ENCODE measurements around the gene HMGA1. TPM values are rescaled to one million over a fixed set of nuclear protein-coding genes. Genes with fewer than 3 reads are reported as not detected.
A peak's percentile ranks its signal among the peaks of the same experiment; 100 is the strongest.

Gene HMGA1
- total and polyA plus RNA-seq, 7 donors, result 6.9 to 311 (median 12.1) TPM

GRCh38 chr6:34241351-34242215 lies 4.9 kb downstream of the HMGA1 start:
- peak; percentile 43 for DNase-seq
- H3K27ac ChIP-seq, result no peak overlapping the region
- no peak overlapping the region for H3K4me3 ChIP-seq
- peaks cover 0 to 31% (median 21%) of the 10 kb centered on the region in 4 donors for H3K4me1 ChIP-seq
- peaks cover 0 to 4% (median 0%) of the 10 kb centered on the region in 4 donors for H3K36me3 ChIP-seq
- no peak for TF ChIP-seq POLR2AphosphoS5 (IDR thresholded peaks at IDR 0.05)
- TF ChIP-seq EP300 (IDR thresholded peaks at IDR 0.05), result no peak
- no peak for TF ChIP-seq POLR2A (IDR thresholded peaks at IDR 0.05)
- TF ChIP-seq, protein P1, sequence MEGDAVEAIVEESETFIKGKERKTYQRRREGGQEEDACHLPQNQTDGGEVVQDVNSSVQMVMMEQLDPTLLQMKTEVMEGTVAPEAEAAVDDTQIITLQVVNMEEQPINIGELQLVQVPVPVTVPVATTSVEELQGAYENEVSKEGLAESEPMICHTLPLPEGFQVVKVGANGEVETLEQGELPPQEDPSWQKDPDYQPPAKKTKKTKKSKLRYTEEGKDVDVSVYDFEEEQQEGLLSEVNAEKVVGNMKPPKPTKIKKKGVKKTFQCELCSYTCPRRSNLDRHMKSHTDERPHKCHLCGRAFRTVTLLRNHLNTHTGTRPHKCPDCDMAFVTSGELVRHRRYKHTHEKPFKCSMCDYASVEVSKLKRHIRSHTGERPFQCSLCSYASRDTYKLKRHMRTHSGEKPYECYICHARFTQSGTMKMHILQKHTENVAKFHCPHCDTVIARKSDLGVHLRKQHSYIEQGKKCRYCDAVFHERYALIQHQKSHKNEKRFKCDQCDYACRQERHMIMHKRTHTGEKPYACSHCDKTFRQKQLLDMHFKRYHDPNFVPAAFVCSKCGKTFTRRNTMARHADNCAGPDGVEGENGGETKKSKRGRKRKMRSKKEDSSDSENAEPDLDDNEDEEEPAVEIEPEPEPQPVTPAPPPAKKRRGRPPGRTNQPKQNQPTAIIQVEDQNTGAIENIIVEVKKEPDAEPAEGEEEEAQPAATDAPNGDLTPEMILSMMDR (IDR thresholded peaks at IDR 0.05), result no peak
- intact Hi-C loops (cut with DNase I), result no loop called here
- no peaks in the 10 kb centered on the region for H3K9me3 ChIP-seq
- no peaks in the 10 kb centered on the region for H3K27me3 ChIP-seq
- WGBS, 2 donors, result 91 to 92% methylated on average over 13 of the region's 13 CpGs

- H3K36me3 ChIP-seq, result peaks cover 0 to 4% (median 0%) of the 10 kb centered on the region in 4 donors
- H3K4me3 ChIP-seq, result no peak overlapping the region
- no peaks in the 10 kb centered on the region for H3K27me3 ChIP-seq
- intact Hi-C loops (cut with DNase I), result no loop called here
- no peak overlapping the region for H3K27ac ChIP-seq
- H3K4me1 ChIP-seq, result peaks cover 0 to 31% (median 21%) of the 10 kb centered on the region in 4 donors
- WGBS, 2 donors, result 84 to 89% methylated on average over 7 of the region's 7 CpGs
- TF ChIP-seq POLR2AphosphoS5 (IDR thresholded peaks at IDR 0.05), result no peak
- TF ChIP-seq, protein P1 (IDR thresholded peaks at IDR 0.05), result no peak
- TF ChIP-seq POLR2A (IDR thresholded peaks at IDR 0.05), result no peak
- TF ChIP-seq EP300 (IDR thresholded peaks at IDR 0.05), result no peak
- H3K9me3 ChIP-seq, result no peaks in the 10 kb centered on the region
- DNase-seq, result peak; percentile 47
Observed at GRCh38 chr6:34242252-34243130, 5.8 kb downstream of the HMGA1 start.

GRCh38 chr6:34243131-34243771 lies 6.6 kb downstream of the HMGA1 start:
- no peak overlapping the region for H3K4me3 ChIP-seq
- no peaks in the 10 kb centered on the region for H3K9me3 ChIP-seq
- peaks cover 0 to 30% (median 23%) of the 10 kb centered on the region in 4 donors for H3K4me1 ChIP-seq
- TF ChIP-seq POLR2AphosphoS5 (IDR thresholded peaks at IDR 0.05), result no peak
- TF ChIP-seq, protein P1 (IDR thresholded peaks at IDR 0.05), result no peak
- no peak for TF ChIP-seq POLR2A (IDR thresholded peaks at IDR 0.05)
- TF ChIP-seq EP300 (IDR thresholded peaks at IDR 0.05), result no peak
- WGBS, 2 donors, result 71 to 72% methylated on average over 5 of the region's 5 CpGs
- H3K36me3 ChIP-seq, result peaks cover 0 to 4% (median 0%) of the 10 kb centered on the region in 4 donors
- peak; percentile 56 for DNase-seq
- H3K27me3 ChIP-seq, result no peaks in the 10 kb centered on the region
- H3K27ac ChIP-seq, result peak overlapping the region in 1 of 4 donors; percentile 73
- intact Hi-C loops (cut with DNase I), result no loop called here

Data from sigmoid colon (tissue), 7 donors.